ENCODE results near the gene S100A5. TPM values are rescaled to one million over a fixed set of nuclear protein-coding genes. Genes with fewer than 3 reads are reported as not detected.
"Not testable (repeated sequence)": the region's sequence is repeated elsewhere in the genome, so short reads cannot be mapped to it uniquely, and the experiment has no call there.

Gene S100A5
- under 1 TPM in 1 of 4 donors, not detected in 3; 0.98 TPM for total RNA-seq

DNA sequence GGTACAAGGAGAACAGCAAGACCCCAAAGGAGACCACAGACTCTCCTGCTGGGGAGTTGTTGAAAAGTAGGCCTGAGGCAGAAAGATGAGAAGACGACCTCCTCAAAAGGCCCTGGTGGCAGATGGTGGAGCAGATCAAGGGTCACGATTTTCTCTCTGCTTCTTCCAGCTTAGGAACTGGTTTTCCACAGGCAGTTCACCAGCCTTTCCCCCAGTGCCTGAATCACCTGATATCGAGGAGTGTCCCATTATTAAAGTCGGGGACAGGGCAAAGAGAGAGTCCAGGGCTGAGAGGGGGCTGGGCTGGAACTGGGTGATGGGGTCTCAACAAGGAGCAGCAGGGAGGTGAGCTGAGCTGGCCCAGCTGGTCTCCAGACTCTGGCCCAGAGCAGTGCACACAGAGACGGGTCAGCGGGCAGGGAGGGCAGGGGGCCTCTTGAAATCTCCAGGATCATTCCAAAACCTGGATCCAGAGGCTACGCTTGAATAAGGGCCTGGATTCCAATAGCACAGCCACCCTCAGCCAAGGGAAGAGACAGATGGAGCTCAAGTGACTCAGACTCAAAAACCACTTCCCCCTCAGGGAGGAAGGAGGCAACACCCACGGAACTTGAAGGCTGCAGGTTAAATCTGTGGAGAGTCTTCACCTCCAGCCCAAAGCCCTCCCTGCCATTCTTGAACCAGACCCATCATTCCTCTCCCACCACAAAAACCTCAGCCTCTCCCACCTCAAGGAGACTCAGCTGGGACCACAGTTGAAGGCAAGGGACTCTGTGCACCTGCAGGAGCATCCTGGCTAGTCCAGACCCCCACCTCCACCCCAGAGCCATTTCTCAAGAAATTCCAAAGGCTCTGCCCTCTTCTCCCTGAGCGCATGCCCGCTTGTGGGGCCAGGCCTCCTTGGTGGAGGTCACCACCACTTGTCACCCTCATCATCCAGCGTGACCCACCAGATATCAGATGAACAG lies at the start of gene S100A5:
Gene S100A5 (minus strand): TSS at position 541 of the 968 bp plus-strand sequence. CDS start 743 bp downstream, outside the sequence.
- no peak for DNase-seq (ENCODE audit: extremely low spot score)
- Histone ChIP-seq H3K27me3 (no peaks in the 10 kb centered on the region), H3K36me3 (peaks cover 0 to 10% (median 0%) of the 10 kb centered on the region in 4 donors), H3K4me3 (no peak within 1 kb of the TSS), H3K4me1 (peaks cover 29 to 57% (median 54%) of the 10 kb centered on the region in 4 donors), H3K9me3 (no peaks in the 10 kb centered on the region), H3K27ac (replicated peaks in 1 of 4) (peak within 1 kb of the TSS; percentile 44 to 56 (median 46))
- TF ChIP-seq, protein P1, sequence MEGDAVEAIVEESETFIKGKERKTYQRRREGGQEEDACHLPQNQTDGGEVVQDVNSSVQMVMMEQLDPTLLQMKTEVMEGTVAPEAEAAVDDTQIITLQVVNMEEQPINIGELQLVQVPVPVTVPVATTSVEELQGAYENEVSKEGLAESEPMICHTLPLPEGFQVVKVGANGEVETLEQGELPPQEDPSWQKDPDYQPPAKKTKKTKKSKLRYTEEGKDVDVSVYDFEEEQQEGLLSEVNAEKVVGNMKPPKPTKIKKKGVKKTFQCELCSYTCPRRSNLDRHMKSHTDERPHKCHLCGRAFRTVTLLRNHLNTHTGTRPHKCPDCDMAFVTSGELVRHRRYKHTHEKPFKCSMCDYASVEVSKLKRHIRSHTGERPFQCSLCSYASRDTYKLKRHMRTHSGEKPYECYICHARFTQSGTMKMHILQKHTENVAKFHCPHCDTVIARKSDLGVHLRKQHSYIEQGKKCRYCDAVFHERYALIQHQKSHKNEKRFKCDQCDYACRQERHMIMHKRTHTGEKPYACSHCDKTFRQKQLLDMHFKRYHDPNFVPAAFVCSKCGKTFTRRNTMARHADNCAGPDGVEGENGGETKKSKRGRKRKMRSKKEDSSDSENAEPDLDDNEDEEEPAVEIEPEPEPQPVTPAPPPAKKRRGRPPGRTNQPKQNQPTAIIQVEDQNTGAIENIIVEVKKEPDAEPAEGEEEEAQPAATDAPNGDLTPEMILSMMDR (IDR thresholded peaks at IDR 0.05), result no peak
- TF ChIP-seq POLR2A (IDR thresholded peaks at IDR 0.05; ENCODE audit: low read depth), result no peak
- TF ChIP-seq POLR2AphosphoS5 (IDR thresholded peaks at IDR 0.05), result no peak
- TF ChIP-seq EP300 (IDR thresholded peaks at IDR 0.05), result no peak
- WGBS, result 78% methylated on average over 9 of the region's 11 CpGs
- intact Hi-C loops (cut with DNase I), result no loop called here

GRCh38 chr1:153588482-153588881 lies 47.7 kb upstream of the S100A5 start:
- 84% methylated on average over 2 of the region's 2 CpGs for WGBS
- H3K27ac ChIP-seq (replicated peaks in 1 of 4), result no peak overlapping the region
- peaks cover 0 to 3% (median 0%) of the 10 kb centered on the region in 4 donors for H3K4me1 ChIP-seq
- no peaks in the 10 kb centered on the region for H3K36me3 ChIP-seq
- no peaks in the 10 kb centered on the region for H3K27me3 ChIP-seq
- no peak overlapping the region for H3K4me3 ChIP-seq
- intact Hi-C loops (cut with DNase I), result no loop called here
- no peak for TF ChIP-seq EP300 (IDR thresholded peaks at IDR 0.05)
- TF ChIP-seq POLR2AphosphoS5 (IDR thresholded peaks at IDR 0.05), result no peak
- no peaks in the 10 kb centered on the region for H3K9me3 ChIP-seq
- DNase-seq (ENCODE audit: extremely low spot score), result no peak

GRCh38 chr1:153588033-153588432 lies 47.3 kb upstream of the S100A5 start:
- intact Hi-C loops (cut with DNase I); H3K27me3 ChIP-seq; H3K9me3 ChIP-seq; H3K4me3 ChIP-seq; DNase-seq (ENCODE audit: extremely low spot score); H3K27ac ChIP-seq (replicated peaks in 1 of 4); H3K36me3 ChIP-seq; H3K4me1 ChIP-seq: not testable (repeated sequence)
- WGBS, result 95% methylated on average over 10 of the region's 10 CpGs

GRCh38 chr1:153587314-153587713 lies 46.6 kb upstream of the S100A5 start:
- Histone ChIP-seq H3K36me3 (no peaks in the 10 kb centered on the region), H3K27ac (replicated peaks in 1 of 4) (no peak overlapping the region), H3K9me3 (no peaks in the 10 kb centered on the region), H3K4me3 (no peak overlapping the region), H3K27me3 (no peaks in the 10 kb centered on the region), H3K4me1 (peaks cover 0 to 3% (median 0%) of the 10 kb centered on the region in 4 donors)
- 70% methylated on average over 5 of the region's 5 CpGs for WGBS
- DNase-seq (ENCODE audit: extremely low spot score), result no peak
- intact Hi-C loops (cut with DNase I), result no loop called here
- TF ChIP-seq POLR2A (IDR thresholded peaks at IDR 0.05; ENCODE audit: low read depth) (no peak), EP300 (IDR thresholded peaks at IDR 0.05) (no peak)

DNA sequence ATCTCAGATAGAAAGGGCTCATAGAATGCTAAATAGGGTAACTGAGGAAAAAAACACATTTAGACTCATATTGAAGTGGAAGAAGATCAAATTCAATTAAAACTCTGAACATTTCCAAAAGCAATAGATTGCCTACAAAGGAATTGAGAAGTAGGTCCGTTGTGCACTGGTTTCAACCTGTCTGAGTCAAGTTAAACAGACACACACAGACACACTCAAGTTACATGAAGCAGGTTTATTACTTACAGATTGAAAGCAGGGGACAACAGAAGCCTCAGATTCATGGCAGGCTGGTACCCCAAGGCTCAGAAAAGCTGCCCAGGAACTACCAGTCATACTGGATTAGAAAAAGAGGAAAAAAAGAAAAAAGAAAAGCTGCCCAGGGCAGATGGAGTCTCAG lies 45.6 kb upstream of the S100A5 start:
- intact Hi-C loops (cut with DNase I), result no loop called here
- H3K9me3 ChIP-seq, result no peaks in the 10 kb centered on the region
- H3K4me1 ChIP-seq, result peaks cover 0 to 3% (median 0%) of the 10 kb centered on the region in 4 donors
- no peaks in the 10 kb centered on the region for H3K36me3 ChIP-seq
- H3K4me3 ChIP-seq, result no peak overlapping the region
- no peaks in the 10 kb centered on the region for H3K27me3 ChIP-seq
- H3K27ac ChIP-seq (replicated peaks in 1 of 4), result no peak overlapping the region
- 32% methylated on average over 1 of the region's 1 CpG for WGBS
- TF ChIP-seq, protein P1 (IDR thresholded peaks at IDR 0.05), result no peak
- TF ChIP-seq POLR2A (IDR thresholded peaks at IDR 0.05; ENCODE audit: low read depth), result no peak
- no peak for TF ChIP-seq EP300 (IDR thresholded peaks at IDR 0.05)
- TF ChIP-seq POLR2AphosphoS5 (IDR thresholded peaks at IDR 0.05), result no peak
- no peak for DNase-seq (ENCODE audit: extremely low spot score)

- H3K4me1 ChIP-seq, result peaks cover 0 to 3% (median 0%) of the 10 kb centered on the region in 4 donors
- H3K27me3 ChIP-seq, result no peaks in the 10 kb centered on the region
- intact Hi-C loops (cut with DNase I), result no loop called here
- H3K4me3 ChIP-seq, result no peak overlapping the region
- no peak overlapping the region for H3K27ac ChIP-seq (replicated peaks in 1 of 4)
- no peaks in the 10 kb centered on the region for H3K9me3 ChIP-seq
- TF ChIP-seq POLR2A (IDR thresholded peaks at IDR 0.05; ENCODE audit: low read depth), result no peak
- TF ChIP-seq POLR2AphosphoS5 (IDR thresholded peaks at IDR 0.05), result no peak
- WGBS, result 90% methylated on average over 1 of the region's 1 CpG
- no peak for DNase-seq (ENCODE audit: extremely low spot score)
- no peaks in the 10 kb centered on the region for H3K36me3 ChIP-seq
Measured at GRCh38 chr1:153585006-153585405, 44.3 kb upstream of the S100A5 start.
